HTERT RPE-1 (cell line): ENCODE results near the gene CCDC191.

Source experiments
- in situ Hi-C: fragments of 300-500 bp; cut with MboI; formaldehyde crosslinking; loops from 4 replicates; pipeline ENCODE4 v1.14.3; 2020; ENCODE audit warnings: low sequenced_read_pairs

CCDC191 gene, protein sequence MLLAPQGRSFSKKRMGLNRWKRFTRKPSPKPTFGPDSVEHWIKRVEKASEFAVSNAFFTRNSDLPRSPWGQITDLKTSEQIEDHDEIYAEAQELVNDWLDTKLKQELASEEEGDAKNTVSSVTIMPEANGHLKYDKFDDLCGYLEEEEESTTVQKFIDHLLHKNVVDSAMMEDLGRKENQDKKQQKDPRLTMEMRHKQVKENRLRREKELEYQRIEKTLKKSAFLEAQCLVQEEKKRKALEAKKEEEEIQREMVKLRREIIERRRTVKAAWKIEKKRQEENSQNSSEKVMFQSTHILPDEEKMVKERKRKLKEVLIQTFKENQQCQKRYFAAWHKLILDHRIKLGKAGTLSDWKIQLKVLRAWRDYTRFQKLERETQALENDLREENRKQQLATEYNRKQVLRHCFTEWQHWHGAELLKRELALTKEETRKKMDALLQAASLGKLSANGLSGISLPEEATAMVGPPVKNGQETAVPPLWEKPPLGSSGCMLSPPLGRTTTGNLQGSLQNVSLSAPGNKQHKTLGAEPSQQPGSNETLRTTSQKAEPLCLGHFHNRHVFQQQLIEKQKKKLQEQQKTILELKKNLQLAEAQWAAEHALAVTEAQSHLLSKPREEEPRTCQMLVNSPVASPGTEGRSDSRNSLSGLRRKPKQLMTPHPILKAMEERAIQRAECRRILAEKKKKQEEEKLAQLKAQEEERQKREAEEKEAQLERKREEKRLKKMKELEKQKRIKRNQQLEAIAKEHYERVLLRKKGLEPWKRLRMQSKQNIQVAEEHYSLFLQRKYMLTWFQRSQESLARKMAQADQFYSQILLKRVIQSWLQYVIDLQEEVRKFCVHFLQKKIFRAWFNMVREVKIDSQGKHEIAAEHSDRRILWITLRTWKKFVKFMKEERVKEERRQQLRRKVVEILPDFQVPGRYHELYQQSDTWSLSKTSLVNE

DNA sequence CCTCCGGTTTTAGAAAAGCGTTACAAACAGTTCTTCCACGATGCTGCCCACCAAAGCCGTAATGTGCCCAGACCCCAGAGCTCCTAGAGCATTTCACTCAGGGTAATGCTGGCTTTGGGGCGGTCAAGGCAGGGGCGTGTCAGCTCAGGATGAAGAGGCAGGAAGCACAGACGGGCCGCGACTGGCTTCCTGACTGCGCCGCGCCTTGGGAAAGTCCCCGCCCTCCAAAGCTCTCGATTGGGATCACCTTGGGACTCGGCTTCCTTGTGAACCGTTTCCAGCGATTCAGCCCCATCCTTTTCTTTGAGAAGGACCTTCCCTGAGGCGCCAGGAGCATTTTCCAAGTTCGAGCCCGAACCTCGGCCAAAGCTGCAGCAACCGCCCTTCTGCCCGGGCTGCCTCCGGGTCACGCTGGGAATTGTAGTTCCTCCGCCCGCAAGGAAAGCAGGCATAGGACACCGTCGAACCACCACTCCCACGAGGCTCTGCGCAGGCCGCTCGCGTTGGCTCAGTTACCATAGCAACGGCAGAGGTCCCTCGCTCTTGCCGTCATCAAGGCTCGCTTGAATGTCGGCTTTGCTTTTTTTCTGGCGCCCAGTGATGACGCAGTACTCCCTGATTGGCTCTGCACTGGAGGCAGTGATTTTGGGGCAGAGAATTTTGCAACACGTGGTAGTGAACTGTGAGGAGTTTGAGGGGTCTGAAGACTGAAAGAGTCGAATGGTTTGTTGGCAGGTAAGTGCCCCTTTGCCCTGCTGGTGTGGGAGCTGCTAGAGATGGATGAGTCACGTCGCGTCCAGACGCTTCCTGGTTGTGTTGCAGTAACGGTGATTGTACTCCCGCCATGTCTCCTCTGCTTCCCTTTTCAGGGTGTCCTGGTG lies at the start of gene CCDC191, which contains the start of gene QTRT2:
CCDC191 (minus strand) TSS at position 397 of the 881 bp plus-strand sequence; CDS start at position 337, 60 bp downstream.
QTRT2 (plus strand) TSS at position 608 of the 881 bp plus-strand sequence. CDS start 8,521 bp downstream, outside the sequence.
- in situ Hi-C loops: no loop called here

DNA sequence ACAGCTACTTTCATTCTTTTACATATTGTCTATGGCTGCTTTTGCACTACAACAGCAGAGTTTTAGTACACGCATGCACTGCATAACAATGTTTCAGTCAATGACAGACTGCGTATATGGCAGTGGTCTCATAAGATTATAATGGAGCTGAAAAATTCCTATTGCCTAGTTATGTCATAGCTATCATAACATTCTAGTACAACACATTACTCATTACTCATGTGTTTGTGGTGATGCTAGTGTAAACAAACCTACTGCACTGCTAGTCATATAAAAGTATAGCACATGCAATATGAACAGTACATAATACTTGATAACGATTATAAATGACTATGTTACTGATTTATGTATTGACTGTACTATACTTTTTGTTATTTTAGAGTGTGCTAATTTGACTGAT lies 48.1 kb upstream of the CCDC191 start:
- in situ Hi-C loops: no loop called here

GRCh38 chr3:114103858-114104257 lies 47.5 kb upstream of the CCDC191 start:
- in situ Hi-C loops: no loop called here

DNA sequence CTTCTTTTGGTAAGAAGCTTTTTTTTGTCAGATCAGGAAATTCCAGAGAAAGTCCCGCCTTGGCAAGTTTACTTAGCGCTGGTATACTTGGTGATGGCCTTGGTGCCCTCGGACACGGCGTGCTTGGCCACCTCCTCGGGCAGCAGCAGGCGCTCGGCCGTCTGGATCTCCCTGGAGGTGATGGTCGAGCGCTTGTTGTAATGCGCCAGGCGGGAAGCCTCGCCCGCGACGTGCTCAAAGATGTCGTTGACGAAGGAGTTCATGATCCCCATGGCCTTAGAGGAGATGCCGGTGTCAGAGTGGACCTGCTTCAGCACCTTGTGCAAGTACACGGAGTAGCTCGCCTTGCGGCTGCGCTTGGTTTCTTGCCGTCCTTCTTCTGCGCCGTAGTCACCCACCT lies 46.9 kb upstream of the CCDC191 start:
- in situ Hi-C loops: no loop called here

DNA sequence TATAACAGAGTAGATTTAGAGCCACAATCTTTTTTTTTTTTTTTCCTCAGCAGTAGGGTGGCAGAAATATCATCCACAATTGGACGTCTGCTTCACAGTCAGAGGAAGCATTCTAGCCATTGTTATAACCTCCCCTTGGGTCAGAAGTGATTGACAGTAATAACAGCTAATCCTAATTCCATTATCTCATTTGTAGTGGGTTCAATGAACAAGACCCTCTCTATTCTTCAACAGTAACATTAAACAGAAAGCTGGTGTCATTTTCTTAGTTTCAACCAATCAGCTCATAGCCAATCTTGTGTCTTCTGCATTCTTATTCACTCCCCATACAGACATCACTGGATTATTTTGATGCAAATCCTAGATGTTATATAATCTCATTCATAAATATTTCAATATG lies 44.8 kb upstream of the CCDC191 start:
- in situ Hi-C loops: no loop called here

- in situ Hi-C loops: no loop called here
Observed at GRCh38 chr3:114095796-114096195, 39.5 kb upstream of the CCDC191 start.

GRCh38 chr3:114093596-114093995 lies 37.3 kb upstream of the CCDC191 start:
- in situ Hi-C loops: no loop called here

GRCh38 chr3:114093016-114093380 lies 36.7 kb upstream of the CCDC191 start:
- in situ Hi-C loops: no loop called here

- in situ Hi-C loops: no loop called here
Observed at GRCh38 chr3:114092151-114093015, 36.1 kb upstream of the CCDC191 start.

GRCh38 chr3:114089675-114090074 lies 33.3 kb upstream of the CCDC191 start:
- in situ Hi-C loops: no loop called here

DNA sequence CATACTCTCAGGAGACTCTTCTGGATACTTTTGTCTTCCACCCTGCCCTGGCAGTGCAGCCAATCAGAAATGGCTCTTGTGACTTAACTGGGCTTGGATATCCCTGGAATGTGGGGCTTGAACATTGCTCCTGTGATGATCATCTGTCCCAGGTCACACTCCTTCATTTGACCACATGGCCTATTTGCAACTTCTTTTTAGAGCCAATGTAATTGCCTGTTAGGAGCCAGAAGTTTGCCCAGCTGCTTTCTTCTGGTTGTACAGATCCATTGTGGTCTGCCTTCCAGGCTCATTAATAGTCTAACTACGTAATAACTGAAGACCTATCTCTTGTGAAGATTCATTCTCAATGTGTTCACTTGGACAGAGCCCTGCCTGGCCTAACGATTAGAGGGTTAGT lies 30.0 kb upstream of the CCDC191 start:
- in situ Hi-C loops: no loop called here

DNA sequence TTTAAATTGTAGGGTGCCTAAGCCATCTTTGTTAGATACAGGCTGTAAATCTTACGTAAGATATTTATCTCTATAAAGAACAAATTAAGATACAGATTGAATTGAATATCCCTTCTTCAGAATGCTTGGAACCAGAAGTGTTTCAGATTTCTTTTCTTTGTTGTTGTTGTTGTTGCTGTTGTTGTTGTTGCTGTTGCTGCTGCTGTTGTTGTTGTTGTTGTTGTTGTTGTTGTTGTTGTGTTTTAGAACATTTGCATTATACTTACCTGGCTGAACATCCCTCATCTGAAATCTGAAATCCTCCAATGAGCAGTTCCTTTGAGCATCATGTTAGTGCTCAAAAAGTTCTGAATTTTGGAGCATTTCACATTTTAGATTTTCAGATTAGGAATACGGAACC lies 26.8 kb upstream of the CCDC191 start:
- in situ Hi-C loops: no loop called here

DNA sequence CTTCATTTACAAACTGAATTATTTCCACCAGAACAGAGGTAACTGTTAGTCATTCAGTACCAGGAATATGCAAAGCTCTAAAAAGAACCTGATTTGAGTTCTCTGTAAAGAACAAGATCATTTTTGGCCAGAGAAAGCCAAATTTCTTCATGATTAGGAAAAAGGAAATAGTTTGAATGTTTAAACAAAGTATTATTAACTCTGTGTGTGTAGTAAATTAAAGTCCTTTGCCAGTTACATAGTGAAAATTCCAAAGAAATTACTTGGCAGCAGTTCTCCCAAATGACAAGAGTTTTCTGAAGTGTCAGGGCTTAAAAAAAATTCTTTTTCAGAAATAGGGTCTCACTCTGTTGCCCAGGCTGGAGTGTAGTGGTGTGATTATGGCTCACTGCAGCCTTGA lies 24.7 kb upstream of the CCDC191 start:
- in situ Hi-C loops: no loop called here

DNA sequence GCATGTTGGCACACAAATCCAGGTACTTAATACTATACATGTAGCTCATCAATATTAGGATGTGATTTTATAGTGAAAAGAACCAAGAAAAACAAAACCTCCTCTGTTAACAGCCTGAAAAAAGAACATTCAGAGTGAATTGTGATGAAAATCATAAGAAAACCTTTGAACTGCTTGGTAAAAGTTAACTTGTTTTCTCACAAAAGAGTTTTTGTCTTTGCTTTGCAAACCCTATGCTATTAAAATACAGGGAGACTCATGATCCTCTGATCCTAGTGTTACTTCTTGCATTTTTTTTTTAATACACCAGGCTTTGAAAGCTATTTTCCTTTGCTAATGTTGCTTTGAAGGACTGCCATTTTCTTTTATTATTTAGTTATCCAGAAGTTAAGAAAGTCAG lies 23.9 kb upstream of the CCDC191 start:
- in situ Hi-C loops: no loop called here

DNA sequence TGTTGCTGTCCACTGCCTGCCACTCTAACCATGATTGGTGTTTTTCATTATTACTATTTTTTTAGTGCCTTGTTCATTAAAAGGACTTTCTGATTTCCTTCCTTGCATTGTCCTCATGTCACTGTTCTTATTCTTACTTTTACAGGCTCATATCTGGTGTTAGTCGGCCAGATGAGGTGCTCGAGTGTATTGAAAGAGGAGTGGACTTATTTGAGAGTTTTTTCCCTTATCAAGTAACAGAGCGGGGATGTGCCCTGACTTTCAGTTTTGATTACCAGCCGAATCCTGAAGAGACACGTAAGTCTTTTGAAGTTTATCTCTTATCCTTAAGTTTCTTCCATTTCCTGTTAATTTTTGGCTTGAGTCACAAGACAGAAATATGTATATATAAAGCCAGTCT lies 23.4 kb upstream of the CCDC191 start:
- in situ Hi-C loops: no loop called here

DNA sequence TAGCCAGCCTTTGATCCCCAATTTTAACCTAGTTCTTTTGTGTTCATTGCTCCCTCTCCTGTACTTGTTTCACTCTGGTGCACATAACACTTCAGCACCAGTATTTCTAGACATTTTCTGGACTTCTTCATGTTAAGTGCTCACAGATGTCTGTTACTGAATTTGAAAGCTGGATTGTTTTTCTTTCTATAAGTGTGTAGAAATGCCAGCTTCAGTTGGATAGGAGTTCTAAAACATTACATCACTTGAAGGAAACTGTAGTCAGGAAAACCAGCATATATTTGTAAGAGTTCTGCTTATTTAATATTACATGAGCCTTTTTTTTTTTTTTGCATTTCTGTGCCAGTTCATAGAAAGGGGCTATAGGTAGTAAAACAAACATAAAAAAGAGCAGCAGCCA lies 21.8 kb upstream of the CCDC191 start:
- in situ Hi-C loops: no loop called here

DNA sequence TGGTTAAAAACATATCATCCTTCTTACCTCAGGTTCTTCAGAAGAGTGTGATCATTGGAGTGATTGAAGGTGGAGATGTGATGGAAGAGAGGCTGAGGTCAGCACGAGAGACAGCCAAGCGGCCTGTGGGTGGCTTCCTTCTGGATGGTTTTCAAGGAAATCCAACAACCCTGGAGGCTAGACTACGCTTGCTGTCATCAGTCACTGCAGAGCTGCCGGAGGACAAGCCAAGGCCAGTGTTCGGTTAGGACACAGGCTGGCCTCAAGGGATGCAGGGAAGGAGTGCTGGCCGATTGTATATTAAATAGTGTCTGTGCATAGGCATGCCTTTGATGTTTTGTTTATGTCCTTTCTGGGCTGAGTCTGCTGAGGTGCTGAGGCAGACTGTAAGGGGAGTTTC lies 20.4 kb upstream of the CCDC191 start:
- in situ Hi-C loops: no loop called here

DNA sequence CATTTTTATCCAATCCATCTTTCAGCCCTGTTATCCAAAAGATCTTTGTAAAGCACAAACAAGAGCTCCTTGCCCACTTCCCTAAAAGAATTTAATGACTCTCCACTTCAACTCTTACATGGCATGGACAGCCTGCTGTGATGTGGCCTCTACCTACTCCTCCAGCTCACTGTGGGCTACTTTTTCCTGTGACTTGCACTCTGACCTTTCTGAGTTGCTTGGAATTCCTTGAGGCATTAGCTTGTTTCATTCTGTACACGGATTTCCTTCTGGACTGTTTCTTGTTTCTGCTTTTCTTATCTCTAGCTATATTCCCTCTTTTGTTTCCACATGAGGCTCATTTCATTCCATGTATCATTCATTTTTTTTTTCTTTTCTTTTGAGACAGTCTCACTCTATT lies 15.5 kb upstream of the CCDC191 start:
- in situ Hi-C loops: no loop called here

GRCh38 chr3:114068336-114068735 lies 12.0 kb upstream of the CCDC191 start:
- in situ Hi-C loops: no loop called here

DNA sequence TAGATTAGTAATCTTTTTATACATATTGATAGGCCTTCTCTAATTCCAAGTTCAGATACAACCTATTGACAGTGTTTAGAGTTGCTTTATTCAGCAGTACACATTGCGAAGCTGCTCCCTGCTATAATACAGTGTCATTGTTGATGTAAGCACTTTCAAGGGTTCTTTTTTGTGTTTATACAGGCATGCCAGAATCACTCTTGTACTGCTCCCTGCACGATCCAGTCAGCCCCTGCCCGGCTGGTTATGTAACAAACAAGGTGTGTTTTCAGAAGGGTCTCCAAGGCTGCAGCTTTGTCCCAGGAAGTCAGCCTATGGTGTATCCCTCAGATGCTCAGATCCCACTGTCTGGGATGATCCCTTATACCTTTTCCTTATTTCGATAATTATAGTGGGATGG lies 11.5 kb upstream of the CCDC191 start:
- in situ Hi-C loops: no loop called here
